SK-N-SH (cell line): ENCODE measurements around the gene INPP5J. TPM values are rescaled to one million over a fixed set of nuclear protein-coding genes. Genes with fewer than 3 reads are reported as not detected.

Experiments used
- CTCF ChIA-PET: fragments of 300-600, 350-600 bp; formaldehyde crosslinking; extraction: SDS; loops from one replicate; lab custom pipeline; 2021; lab: Yijun Ruan, JAX
- POLR2A ChIA-PET: fragments of 350-600 bp; sonication (Branson Sonifier 250); formaldehyde crosslinking; extraction: SDS; loops from one replicate; lab custom pipeline; 2020; ENCODE audit warnings: antibody characterized with exemption, inconsistent platforms; lab: Yijun Ruan, JAX
- DNase-seq: peaks from one replicate; pipeline ENCODE4 v3.0.0; 2012
- H2AFZ ChIP-seq: fragments of 200-600 bp; sonication (generic); 2 replicates; pipeline ENCODE4 v1.8.1; 2016; ENCODE audit warnings: antibody characterized with exemption, mild to moderate bottlenecking, low read depth
- H3F3A ChIP-seq: fragments of 200-600 bp; sonication (generic); replicated peaks from 2 replicates; pipeline ENCODE3; 2016; ENCODE audit warnings: antibody characterized with exemption, mild to moderate bottlenecking; ENCODE audit not compliant: insufficient read depth
- H3K27ac ChIP-seq, 2 experiments: fragments of 200-500 bp in 1 of 2; fragments of 200-600 bp in 1 of 2; sonication (Bioruptor generic) in 1 of 2; sonication (generic), shearing (Covaris generic) in 1 of 2; 2 replicates each; pipeline versions ENCODE4 v1.5.1 to v1.6.1; 2014 to 2016; ENCODE audit warnings: low read depth in 2 of 2, inconsistent platforms in 1 of 2, low read length in 1 of 2, mild to moderate bottlenecking in 1 of 2, mixed read lengths in 1 of 2
- H3K27me3 ChIP-seq: fragments of 200-600 bp; sonication (generic), shearing (Covaris generic); 2 replicates; pipeline ENCODE4 v1.6.1; 2016; ENCODE audit warnings: mixed run types; ENCODE audit not compliant: insufficient read depth
- H3K36me3 ChIP-seq, 2 experiments: fragments of 200-500 bp in 1 of 2; fragments of 200-600 bp in 1 of 2; sonication (Bioruptor generic) in 1 of 2; sonication (generic) in 1 of 2; replicated peaks in 1 of 2; 2 replicates each; pipeline versions ENCODE3 to v1.5.1; 2014 to 2016; ENCODE audit warnings: low read length in 1 of 2, mild to moderate bottlenecking in 1 of 2; ENCODE audit not compliant: insufficient read depth in 2 of 2, control insufficient read depth in 1 of 2
- H3K4me1 ChIP-seq, 2 experiments: fragments of 200-500 bp in 1 of 2; fragments of 200-600 bp in 1 of 2; sonication (Bioruptor generic) in 1 of 2; sonication (generic), shearing (Covaris generic) in 1 of 2; 2 replicates each; pipeline versions ENCODE4 v1.5.1 to v1.6.1; 2014 to 2016; ENCODE audit warnings: low read depth in 1 of 2, low read length in 1 of 2, mixed run types in 1 of 2; ENCODE audit not compliant: insufficient read depth in 2 of 2, control insufficient read depth in 1 of 2
- H3K4me2 ChIP-seq: fragments of 200-600 bp; sonication (generic), shearing (Covaris generic); 2 replicates; pipeline ENCODE4 v1.6.1; 2017; ENCODE audit warnings: mixed run types
- H3K4me3 ChIP-seq, 2 experiments: fragments of 200-500 bp in 1 of 2; fragments of 200-600 bp in 1 of 2; sonication (Bioruptor generic) in 1 of 2; sonication (generic), shearing (Covaris generic) in 1 of 2; 2 replicates each; pipeline versions ENCODE4 v1.5.1 to v1.8.1; 2014 to 2016; ENCODE audit warnings: low read depth in 2 of 2, inconsistent platforms in 1 of 2, low read length in 1 of 2, mild to moderate bottlenecking in 1 of 2, mixed read lengths in 1 of 2, moderate library complexity in 1 of 2
- H3K79me2 ChIP-seq: fragments of 200-600 bp; sonication (generic); 2 replicates; pipeline ENCODE4 v1.8.1; 2017; ENCODE audit warnings: mild to moderate bottlenecking; ENCODE audit not compliant: insufficient read depth
- H3K9ac ChIP-seq: fragments of 200-600 bp; sonication (generic); 2 replicates; pipeline ENCODE4 v1.6.1; 2017; ENCODE audit warnings: mixed run types
- H3K9me2 ChIP-seq: fragments of 200-600 bp; sonication (generic); 2 replicates; pipeline ENCODE4 v1.6.1; 2017; ENCODE audit warnings: mixed run types
- H3K9me3 ChIP-seq: fragments of 200-600 bp; sonication (generic); 2 replicates; pipeline ENCODE4 v1.6.1; 2017; ENCODE audit warnings: mixed run types, mild to moderate bottlenecking, moderate library complexity
- H4K20me1 ChIP-seq: fragments of 200-600 bp; sonication (generic); 2 replicates; pipeline ENCODE4 v1.6.1; 2017; ENCODE audit warnings: mild to moderate bottlenecking, mixed run types; ENCODE audit not compliant: insufficient read depth
- CHD2 ChIP-seq: fragments of 150-350 bp; IDR thresholded peaks from 2 replicates; pipeline ENCODE4 v1.6.1; 2018; ENCODE audit warnings: low read length; ENCODE audit not compliant: partially characterized antibody
- FOSL2 ChIP-seq: IDR thresholded peaks from 2 replicates; pipeline ENCODE4 v1.4.0; 2012; ENCODE audit warnings: low read depth, mild to moderate bottlenecking, moderate library complexity, borderline replicate concordance
- RCOR1 ChIP-seq: fragments of 150-350 bp; IDR thresholded peaks from 2 replicates; pipeline ENCODE4 v1.6.1; 2017; ENCODE audit warnings: antibody characterized with exemption, low read length
- SIN3A ChIP-seq: IDR thresholded peaks from 2 replicates; pipeline ENCODE4 v1.6.1; 2012; ENCODE audit warnings: low read depth, mild to moderate bottlenecking, low read length, moderate library complexity, borderline replicate concordance
- TEAD4 ChIP-seq: IDR thresholded peaks from 2 replicates; pipeline ENCODE4 v1.4.0; 2012; ENCODE audit warnings: mild to moderate bottlenecking, borderline replicate concordance; ENCODE audit not compliant: insufficient read depth
- WGBS: methylation state at CpG from one replicate; pipeline ENCODE4 v1.1.6; 2017; ENCODE audit warnings: low lambda C conversion rate; 5-methylcytosine and 5-hydroxymethylcytosine counted together
- polyA plus RNA-seq, 3 experiments: library from polyadenylated mRNA; depleted of rRNA; stranded (reverse); fragments of >200 nt; gene quantifications; 2 replicates each; pipeline ENCODE4 v1.2.3, GENCODE V29; 2012
- TF ChIP-seq, protein P1 (sequence below): IDR thresholded peaks from 2 replicates; pipeline ENCODE4; 2012
- TF ChIP-seq, protein P2 (sequence below): fragments of 150-350 bp; IDR thresholded peaks from 2 replicates; pipeline ENCODE4 v1.6.1; 2016; ENCODE audit warnings: mild to moderate bottlenecking, low read depth, low read length
- TF ChIP-seq, protein P3 (sequence below): IDR thresholded peaks from 2 replicates; pipeline ENCODE4 v1.6.1; 2012; ENCODE audit warnings: mild to moderate bottlenecking, low read depth, low read length, moderate library complexity
- TF ChIP-seq, protein P4 (sequence below): IDR thresholded peaks from 2 replicates; pipeline ENCODE4 v1.4.0; 2012; ENCODE audit warnings: low read depth

The INPP5J gene
- polyA plus RNA-seq, 1 of the 3 experiments (the other 2 are of a cell fraction) = 3.2 TPM

DNA sequence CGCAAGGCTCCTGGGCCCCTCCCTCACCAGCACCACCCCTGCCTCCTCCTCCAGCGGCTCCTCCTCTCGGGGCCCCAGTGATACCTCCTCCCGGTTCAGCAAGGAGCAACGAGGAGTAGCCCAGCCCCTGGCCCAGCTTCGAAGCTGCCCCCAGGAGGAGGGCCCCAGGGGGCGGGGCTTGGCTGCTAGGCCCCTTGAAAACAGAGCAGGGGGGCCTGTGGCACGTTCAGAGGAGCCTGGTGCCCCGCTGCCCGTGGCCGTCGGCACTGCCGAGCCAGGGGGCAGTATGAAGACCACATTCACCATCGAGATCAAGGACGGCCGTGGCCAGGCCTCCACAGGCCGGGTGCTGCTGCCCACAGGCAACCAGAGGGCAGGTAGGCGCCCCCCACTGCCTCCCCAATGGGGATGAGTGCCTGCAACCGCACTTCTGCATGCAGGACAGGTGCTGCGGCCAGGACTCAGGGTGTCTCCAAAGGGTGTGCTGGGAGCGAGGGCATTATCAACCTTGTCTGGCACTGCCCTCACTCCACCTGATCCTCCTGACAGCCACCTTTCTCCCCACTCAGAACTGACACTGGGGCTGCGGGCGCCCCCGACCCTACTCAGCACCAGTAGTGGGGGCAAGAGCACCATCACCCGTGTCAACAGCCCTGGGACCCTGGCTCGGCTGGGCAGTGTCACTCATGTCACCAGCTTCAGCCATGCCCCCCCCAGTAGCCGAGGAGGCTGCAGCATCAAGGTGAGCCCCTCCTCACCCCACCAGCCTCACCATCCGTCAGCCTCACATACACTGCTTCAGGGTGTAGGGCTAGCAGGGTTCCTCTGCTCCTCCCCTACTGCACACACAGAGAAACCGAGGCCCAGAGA, 31.4 kb upstream of the INPP5J start:
- no peak overlapping the region for H3K27ac ChIP-seq
- TF ChIP-seq, protein P1, sequence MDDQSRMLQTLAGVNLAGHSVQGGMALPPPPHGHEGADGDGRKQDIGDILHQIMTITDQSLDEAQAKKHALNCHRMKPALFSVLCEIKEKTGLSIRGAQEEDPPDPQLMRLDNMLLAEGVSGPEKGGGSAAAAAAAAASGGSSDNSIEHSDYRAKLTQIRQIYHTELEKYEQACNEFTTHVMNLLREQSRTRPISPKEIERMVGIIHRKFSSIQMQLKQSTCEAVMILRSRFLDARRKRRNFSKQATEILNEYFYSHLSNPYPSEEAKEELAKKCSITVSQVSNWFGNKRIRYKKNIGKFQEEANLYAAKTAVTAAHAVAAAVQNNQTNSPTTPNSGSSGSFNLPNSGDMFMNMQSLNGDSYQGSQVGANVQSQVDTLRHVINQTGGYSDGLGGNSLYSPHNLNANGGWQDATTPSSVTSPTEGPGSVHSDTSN = no peak
- TF ChIP-seq FOSL2 (no peak), SIN3A (no peak), RCOR1 (no peak), CHD2 (no peak), TEAD4 (no peak)
- TF ChIP-seq, protein P2, sequence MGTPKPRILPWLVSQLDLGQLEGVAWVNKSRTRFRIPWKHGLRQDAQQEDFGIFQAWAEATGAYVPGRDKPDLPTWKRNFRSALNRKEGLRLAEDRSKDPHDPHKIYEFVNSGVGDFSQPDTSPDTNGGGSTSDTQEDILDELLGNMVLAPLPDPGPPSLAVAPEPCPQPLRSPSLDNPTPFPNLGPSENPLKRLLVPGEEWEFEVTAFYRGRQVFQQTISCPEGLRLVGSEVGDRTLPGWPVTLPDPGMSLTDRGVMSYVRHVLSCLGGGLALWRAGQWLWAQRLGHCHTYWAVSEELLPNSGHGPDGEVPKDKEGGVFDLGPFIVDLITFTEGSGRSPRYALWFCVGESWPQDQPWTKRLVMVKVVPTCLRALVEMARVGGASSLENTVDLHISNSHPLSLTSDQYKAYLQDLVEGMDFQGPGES = no peak
- TF ChIP-seq, protein P3, sequence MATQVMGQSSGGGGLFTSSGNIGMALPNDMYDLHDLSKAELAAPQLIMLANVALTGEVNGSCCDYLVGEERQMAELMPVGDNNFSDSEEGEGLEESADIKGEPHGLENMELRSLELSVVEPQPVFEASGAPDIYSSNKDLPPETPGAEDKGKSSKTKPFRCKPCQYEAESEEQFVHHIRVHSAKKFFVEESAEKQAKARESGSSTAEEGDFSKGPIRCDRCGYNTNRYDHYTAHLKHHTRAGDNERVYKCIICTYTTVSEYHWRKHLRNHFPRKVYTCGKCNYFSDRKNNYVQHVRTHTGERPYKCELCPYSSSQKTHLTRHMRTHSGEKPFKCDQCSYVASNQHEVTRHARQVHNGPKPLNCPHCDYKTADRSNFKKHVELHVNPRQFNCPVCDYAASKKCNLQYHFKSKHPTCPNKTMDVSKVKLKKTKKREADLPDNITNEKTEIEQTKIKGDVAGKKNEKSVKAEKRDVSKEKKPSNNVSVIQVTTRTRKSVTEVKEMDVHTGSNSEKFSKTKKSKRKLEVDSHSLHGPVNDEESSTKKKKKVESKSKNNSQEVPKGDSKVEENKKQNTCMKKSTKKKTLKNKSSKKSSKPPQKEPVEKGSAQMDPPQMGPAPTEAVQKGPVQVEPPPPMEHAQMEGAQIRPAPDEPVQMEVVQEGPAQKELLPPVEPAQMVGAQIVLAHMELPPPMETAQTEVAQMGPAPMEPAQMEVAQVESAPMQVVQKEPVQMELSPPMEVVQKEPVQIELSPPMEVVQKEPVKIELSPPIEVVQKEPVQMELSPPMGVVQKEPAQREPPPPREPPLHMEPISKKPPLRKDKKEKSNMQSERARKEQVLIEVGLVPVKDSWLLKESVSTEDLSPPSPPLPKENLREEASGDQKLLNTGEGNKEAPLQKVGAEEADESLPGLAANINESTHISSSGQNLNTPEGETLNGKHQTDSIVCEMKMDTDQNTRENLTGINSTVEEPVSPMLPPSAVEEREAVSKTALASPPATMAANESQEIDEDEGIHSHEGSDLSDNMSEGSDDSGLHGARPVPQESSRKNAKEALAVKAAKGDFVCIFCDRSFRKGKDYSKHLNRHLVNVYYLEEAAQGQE = no peak
- TF ChIP-seq, protein P4, sequence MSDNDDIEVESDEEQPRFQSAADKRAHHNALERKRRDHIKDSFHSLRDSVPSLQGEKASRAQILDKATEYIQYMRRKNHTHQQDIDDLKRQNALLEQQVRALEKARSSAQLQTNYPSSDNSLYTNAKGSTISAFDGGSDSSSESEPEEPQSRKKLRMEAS = no peak
- 96% methylated on average over 4 of the region's 29 CpGs for WGBS
- peaks cover 8 to 34% of the 10 kb centered on the region in 2 experiments for H3K36me3 ChIP-seq
- H3K27me3 ChIP-seq = no peaks in the 10 kb centered on the region
- H3K9ac ChIP-seq = no peak overlapping the region
- no peaks in the 10 kb centered on the region for H4K20me1 ChIP-seq
- H3K4me1 ChIP-seq = no peaks in the 10 kb centered on the region; a peak in 1 of 4 replicates
- no peaks in the 10 kb centered on the region for H3K9me2 ChIP-seq
- H3K9me3 ChIP-seq = no peaks in the 10 kb centered on the region
- no peaks in the 10 kb centered on the region for H3F3A ChIP-seq
- ChIA-PET POLR2A (no interaction called here), CTCF (interaction anchor here (0.9 to 9.4 kb wide), 11 partner anchors 12 to 457 kb away, joined by 4 to 85 read pairs (median 8); partner anchors contain the start of genes PLA2G3 and SELENOM)
- no peak overlapping the region for H2AFZ ChIP-seq
- peak; percentile 11 for DNase-seq
- H3K4me2 ChIP-seq = no peak overlapping the region
- H3K4me3 ChIP-seq = no peak overlapping the region
- H3K79me2 ChIP-seq = peaks cover 4% of the 10 kb centered on the region; the same call in 1 of the 2 replicates
